ENCODE data around the gene CCDC85B.

DNA sequence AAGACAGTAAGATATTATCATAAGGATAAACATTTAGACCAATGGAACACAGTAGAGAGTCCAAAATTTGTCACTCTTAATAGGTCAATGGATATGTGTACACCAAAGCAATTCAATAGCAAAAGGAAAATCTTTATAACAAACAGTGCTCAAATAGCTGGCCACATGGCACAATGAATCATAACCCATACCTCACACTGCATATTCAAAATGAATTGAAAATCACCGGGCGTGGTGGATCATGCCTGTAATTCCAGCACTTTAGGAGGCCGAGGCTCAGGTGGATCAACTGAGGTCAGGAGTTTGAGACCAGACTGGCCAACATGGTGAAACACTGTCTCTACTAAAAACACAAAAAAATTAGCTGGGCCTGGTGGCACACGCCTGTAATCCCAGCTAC is 48.3 kb upstream of the CCDC85B start:
- TF ChIP-seq, protein P1, sequence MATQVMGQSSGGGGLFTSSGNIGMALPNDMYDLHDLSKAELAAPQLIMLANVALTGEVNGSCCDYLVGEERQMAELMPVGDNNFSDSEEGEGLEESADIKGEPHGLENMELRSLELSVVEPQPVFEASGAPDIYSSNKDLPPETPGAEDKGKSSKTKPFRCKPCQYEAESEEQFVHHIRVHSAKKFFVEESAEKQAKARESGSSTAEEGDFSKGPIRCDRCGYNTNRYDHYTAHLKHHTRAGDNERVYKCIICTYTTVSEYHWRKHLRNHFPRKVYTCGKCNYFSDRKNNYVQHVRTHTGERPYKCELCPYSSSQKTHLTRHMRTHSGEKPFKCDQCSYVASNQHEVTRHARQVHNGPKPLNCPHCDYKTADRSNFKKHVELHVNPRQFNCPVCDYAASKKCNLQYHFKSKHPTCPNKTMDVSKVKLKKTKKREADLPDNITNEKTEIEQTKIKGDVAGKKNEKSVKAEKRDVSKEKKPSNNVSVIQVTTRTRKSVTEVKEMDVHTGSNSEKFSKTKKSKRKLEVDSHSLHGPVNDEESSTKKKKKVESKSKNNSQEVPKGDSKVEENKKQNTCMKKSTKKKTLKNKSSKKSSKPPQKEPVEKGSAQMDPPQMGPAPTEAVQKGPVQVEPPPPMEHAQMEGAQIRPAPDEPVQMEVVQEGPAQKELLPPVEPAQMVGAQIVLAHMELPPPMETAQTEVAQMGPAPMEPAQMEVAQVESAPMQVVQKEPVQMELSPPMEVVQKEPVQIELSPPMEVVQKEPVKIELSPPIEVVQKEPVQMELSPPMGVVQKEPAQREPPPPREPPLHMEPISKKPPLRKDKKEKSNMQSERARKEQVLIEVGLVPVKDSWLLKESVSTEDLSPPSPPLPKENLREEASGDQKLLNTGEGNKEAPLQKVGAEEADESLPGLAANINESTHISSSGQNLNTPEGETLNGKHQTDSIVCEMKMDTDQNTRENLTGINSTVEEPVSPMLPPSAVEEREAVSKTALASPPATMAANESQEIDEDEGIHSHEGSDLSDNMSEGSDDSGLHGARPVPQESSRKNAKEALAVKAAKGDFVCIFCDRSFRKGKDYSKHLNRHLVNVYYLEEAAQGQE (IDR thresholded peaks at IDR 0.05; ENCODE audit: insufficient read depth in 1 of 2, low read depth in 2 of 2, low read length in 1 of 2), result no peak
- TF ChIP-seq, protein P2, sequence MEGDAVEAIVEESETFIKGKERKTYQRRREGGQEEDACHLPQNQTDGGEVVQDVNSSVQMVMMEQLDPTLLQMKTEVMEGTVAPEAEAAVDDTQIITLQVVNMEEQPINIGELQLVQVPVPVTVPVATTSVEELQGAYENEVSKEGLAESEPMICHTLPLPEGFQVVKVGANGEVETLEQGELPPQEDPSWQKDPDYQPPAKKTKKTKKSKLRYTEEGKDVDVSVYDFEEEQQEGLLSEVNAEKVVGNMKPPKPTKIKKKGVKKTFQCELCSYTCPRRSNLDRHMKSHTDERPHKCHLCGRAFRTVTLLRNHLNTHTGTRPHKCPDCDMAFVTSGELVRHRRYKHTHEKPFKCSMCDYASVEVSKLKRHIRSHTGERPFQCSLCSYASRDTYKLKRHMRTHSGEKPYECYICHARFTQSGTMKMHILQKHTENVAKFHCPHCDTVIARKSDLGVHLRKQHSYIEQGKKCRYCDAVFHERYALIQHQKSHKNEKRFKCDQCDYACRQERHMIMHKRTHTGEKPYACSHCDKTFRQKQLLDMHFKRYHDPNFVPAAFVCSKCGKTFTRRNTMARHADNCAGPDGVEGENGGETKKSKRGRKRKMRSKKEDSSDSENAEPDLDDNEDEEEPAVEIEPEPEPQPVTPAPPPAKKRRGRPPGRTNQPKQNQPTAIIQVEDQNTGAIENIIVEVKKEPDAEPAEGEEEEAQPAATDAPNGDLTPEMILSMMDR (IDR thresholded peaks at IDR 0.05), result no peak

All from Panc1 (cell line).